ENCODE measurements around the gene GLRX2.
"Not testable (repeated sequence)": the region's sequence is repeated elsewhere in the genome, so short reads cannot be mapped to it uniquely, and the experiment has no call there.

GLRX2 gene

GRCh38 chr1:193059282-193060114, 45.7 kb downstream of the GLRX2 start, which contains the start of the genes RO60 and UCHL5:
RO60 (plus strand) TSS chr1:193059612; CDS start chr1:193069055, 9,443 bp downstream.
UCHL5 (minus strand) TSS chr1:193059360; CDS start chr1:193059260, 100 bp downstream.
- peak within 1 kb of the TSS; percentile 80 for H3K4me3 ChIP-seq (ENCODE audit: low read depth, low read length)
- DNase-seq (ENCODE audit: low read depth), result peak; percentile 93
- 0 out of 2 replicates have a peak, but pooled peaks have one; percentile 4 for TF ChIP-seq CTCF (IDR thresholded peaks at IDR 0.05; ENCODE audit: control insufficient read depth, extremely low read depth, insufficient read depth)

GRCh38 chr1:193058529-193059281, 46.5 kb downstream of the GLRX2 start:
- DNase-seq (ENCODE audit: low read depth), result no peak
- no peak for TF ChIP-seq CTCF (IDR thresholded peaks at IDR 0.05; ENCODE audit: control insufficient read depth, extremely low read depth, insufficient read depth)
- H3K4me3 ChIP-seq (ENCODE audit: low read depth, low read length), result peak overlapping the region; percentile 80

GRCh38 chr1:193054169-193054675, 51.0 kb downstream of the GLRX2 start:
- DNase-seq (ENCODE audit: low read depth), result no peak
- no peak for TF ChIP-seq CTCF (IDR thresholded peaks at IDR 0.05; ENCODE audit: control insufficient read depth, extremely low read depth, insufficient read depth)

GRCh38 chr1:193048913-193049312, 56.3 kb downstream of the GLRX2 start:
- DNase-seq (ENCODE audit: low read depth), result not testable (repeated sequence)

More at GRCh38 chr1:193054169-193054675, 51.0 kb downstream of the GLRX2 start:
- H3K4me3 ChIP-seq (ENCODE audit: low read depth, low read length), result peak overlapping the region; percentile 7

More at GRCh38 chr1:193048913-193049312, 56.3 kb downstream of the GLRX2 start:
- not testable (repeated sequence) for H3K4me3 ChIP-seq (ENCODE audit: low read depth, low read length)

Measured in LNCaP clone FGC (cell line).